GM23338 (cell line): Measurements from ENCODE around the gene POFUT2. TPM values are rescaled to one million over a fixed set of nuclear protein-coding genes. Genes with fewer than 3 reads are reported as not detected.

ENCODE experiments used
- ATAC-seq: fragments of 200-7000 bp; cut with Tn5 transposase; 3 replicates; pipeline ENCODE4 v1.9.1; 2020
- DNase-seq: peaks from one replicate; pipeline ENCODE4 v3.0.0-alpha.2; 2015; ENCODE audit warnings: low spot score
- H2AFZ ChIP-seq: fragments of 200-600 bp; sonication (generic); 2 replicates; pipeline ENCODE4 v1.8.0; 2016; ENCODE audit warnings: antibody characterized with exemption, mild to moderate bottlenecking, moderate library complexity
- H3F3A ChIP-seq: fragments of 200-600 bp; sonication (generic); replicated peaks from 2 replicates; pipeline ENCODE4 v1.8.0; 2017; ENCODE audit warnings: antibody characterized with exemption, mixed run types, low read depth
- H3K27ac ChIP-seq: fragments of 200-600 bp; sonication (generic); 2 replicates; pipeline ENCODE4 v1.6.1; 2016; ENCODE audit warnings: low read depth
- H3K27me3 ChIP-seq: fragments of 200-600 bp; sonication (generic); 2 replicates; pipeline ENCODE4 v1.8.0; 2016; ENCODE audit warnings: mild to moderate bottlenecking, mixed run types, moderate library complexity; ENCODE audit not compliant: insufficient read depth
- H3K36me3 ChIP-seq: fragments of 200-600 bp; sonication (generic); 2 replicates; pipeline ENCODE4 v1.8.0; 2016; ENCODE audit warnings: mild to moderate bottlenecking; ENCODE audit not compliant: insufficient read depth
- H3K4me1 ChIP-seq: fragments of 200-600 bp; sonication (generic); 2 replicates; pipeline ENCODE4 v1.8.0; 2016; ENCODE audit warnings: mild to moderate bottlenecking, moderate library complexity; ENCODE audit not compliant: insufficient read depth
- H3K4me2 ChIP-seq: fragments of 200-600 bp; sonication (generic); 2 replicates; pipeline ENCODE4 v1.7.1; 2017; ENCODE audit warnings: mixed run types
- H3K4me3 ChIP-seq: fragments of 200-600 bp; sonication (generic); 2 replicates; pipeline ENCODE4 v1.6.1; 2016; ENCODE audit warnings: mixed run types
- H3K79me2 ChIP-seq: fragments of 200-600 bp; sonication (generic); replicated peaks from 2 replicates; pipeline ENCODE4 v1.8.0; 2017; ENCODE audit warnings: mild to moderate bottlenecking; ENCODE audit not compliant: insufficient read depth
- H3K9me2 ChIP-seq: fragments of 200-600 bp; sonication (generic); 2 replicates; pipeline ENCODE4 v1.8.0; 2017; ENCODE audit not compliant: insufficient read depth
- H4K20me1 ChIP-seq: fragments of 200-600 bp; sonication (generic); replicated peaks from 2 replicates; pipeline ENCODE4 v1.8.0; 2017; ENCODE audit warnings: mild to moderate bottlenecking; ENCODE audit not compliant: insufficient read depth
- H3K27ac Mint-ChIP-seq: 2 replicates; pipeline ENCODE4 v1.8.0; 2020; ENCODE audit warnings: inconsistent platforms, mild to moderate bottlenecking, moderate library complexity, mixed read lengths
- H3K27me3 Mint-ChIP-seq: 3 replicates; pipeline ENCODE4 v1.8.0; 2022; ENCODE audit warnings: low read depth, mild to moderate bottlenecking, moderate library complexity, mixed read lengths, inconsistent platforms; ENCODE audit not compliant: insufficient read depth, poor library complexity
- H3K36me3 Mint-ChIP-seq: 3 replicates; pipeline ENCODE4 v1.8.0; 2021; ENCODE audit warnings: low read depth, mild to moderate bottlenecking, inconsistent platforms, moderate library complexity, mixed read lengths
- H3K4me1 Mint-ChIP-seq: 3 replicates; pipeline ENCODE4 v1.8.0; 2020; ENCODE audit warnings: mild to moderate bottlenecking, inconsistent platforms, mixed read lengths
- H3K4me3 Mint-ChIP-seq: 3 replicates; pipeline ENCODE4 v1.8.0; 2021; ENCODE audit warnings: moderate library complexity, mild to moderate bottlenecking, inconsistent platforms, mixed read lengths
- H3K9me3 Mint-ChIP-seq: 3 replicates; pipeline ENCODE4 v1.8.0; 2020; ENCODE audit warnings: moderate library complexity, mild to moderate bottlenecking, inconsistent platforms, mixed read lengths
- CREB1 ChIP-seq: fragments of 250-450 bp; sonication (Bioruptor Pico); IDR thresholded peaks from 2 replicates; pipeline ENCODE4 v1.5.0; 2020; ENCODE audit warnings: low read depth, mild to moderate bottlenecking, moderate library complexity
- EZH2phosphoT487 ChIP-seq: fragments of 200-600 bp; sonication (generic); IDR thresholded peaks from one replicate; pipeline ENCODE4 v1.8.1; 2018; ENCODE audit warnings: antibody characterized with exemption; ENCODE audit not compliant: unreplicated experiment
- JUNB ChIP-seq: IDR thresholded peaks from one replicate; pipeline ENCODE4 v1.6.1; 2016; ENCODE audit warnings: antibody characterized with exemption; ENCODE audit not compliant: unreplicated experiment
- NANOG ChIP-seq: IDR thresholded peaks from 2 replicates; pipeline ENCODE4 v1.6.1; 2016; ENCODE audit warnings: antibody characterized with exemption, borderline replicate concordance
- POLR2AphosphoS5 ChIP-seq: IDR thresholded peaks from 2 replicates; pipeline ENCODE4 v1.6.1; 2016; ENCODE audit warnings: antibody characterized with exemption, low read depth
- STAT1 ChIP-seq: IDR thresholded peaks from one replicate; pipeline ENCODE4 v1.6.1; 2016; ENCODE audit warnings: antibody characterized with exemption; ENCODE audit not compliant: unreplicated experiment
- polyA plus RNA-seq: library from polyadenylated mRNA; unstranded; fragments of >200 nt; fragmentation: Nextera tagmentation; extraction: Ambion mirVana; gene quantifications from 2 replicates; pipeline ENCODE4 v1.2.1, GENCODE V29; 2016
- total RNA-seq: library from RNA; depleted of rRNA; stranded (reverse); fragments of >200 nt; shearing (Covaris generic); gene quantifications from 2 replicates; pipeline ENCODE4 v1.2.3, GENCODE V29; 2014
- TF ChIP-seq, protein P1 (sequence below): fragments of 250-450 bp; sonication (Bioruptor Pico); IDR thresholded peaks from 2 replicates; pipeline ENCODE4 v1.5.0; 2020; ENCODE audit warnings: mild to moderate bottlenecking, moderate library complexity

The POFUT2 gene
- total and polyA plus RNA-seq, 2 experiments from 2014 or later: 12.1 to 34.5 TPM

GRCh38 chr21:45224189-45224938 is 63.3 kb downstream of the POFUT2 start:
- no peak for ATAC-seq
- no peaks in the 10 kb centered on the region for H3K36me3 ChIP-seq
- H3F3A ChIP-seq: no peaks in the 10 kb centered on the region
- no peaks in the 10 kb centered on the region for H3K27me3 ChIP-seq
- no peak overlapping the region for H3K4me3 Mint-ChIP-seq
- H3K4me2 ChIP-seq: no peak overlapping the region
- TF ChIP-seq, protein P1, sequence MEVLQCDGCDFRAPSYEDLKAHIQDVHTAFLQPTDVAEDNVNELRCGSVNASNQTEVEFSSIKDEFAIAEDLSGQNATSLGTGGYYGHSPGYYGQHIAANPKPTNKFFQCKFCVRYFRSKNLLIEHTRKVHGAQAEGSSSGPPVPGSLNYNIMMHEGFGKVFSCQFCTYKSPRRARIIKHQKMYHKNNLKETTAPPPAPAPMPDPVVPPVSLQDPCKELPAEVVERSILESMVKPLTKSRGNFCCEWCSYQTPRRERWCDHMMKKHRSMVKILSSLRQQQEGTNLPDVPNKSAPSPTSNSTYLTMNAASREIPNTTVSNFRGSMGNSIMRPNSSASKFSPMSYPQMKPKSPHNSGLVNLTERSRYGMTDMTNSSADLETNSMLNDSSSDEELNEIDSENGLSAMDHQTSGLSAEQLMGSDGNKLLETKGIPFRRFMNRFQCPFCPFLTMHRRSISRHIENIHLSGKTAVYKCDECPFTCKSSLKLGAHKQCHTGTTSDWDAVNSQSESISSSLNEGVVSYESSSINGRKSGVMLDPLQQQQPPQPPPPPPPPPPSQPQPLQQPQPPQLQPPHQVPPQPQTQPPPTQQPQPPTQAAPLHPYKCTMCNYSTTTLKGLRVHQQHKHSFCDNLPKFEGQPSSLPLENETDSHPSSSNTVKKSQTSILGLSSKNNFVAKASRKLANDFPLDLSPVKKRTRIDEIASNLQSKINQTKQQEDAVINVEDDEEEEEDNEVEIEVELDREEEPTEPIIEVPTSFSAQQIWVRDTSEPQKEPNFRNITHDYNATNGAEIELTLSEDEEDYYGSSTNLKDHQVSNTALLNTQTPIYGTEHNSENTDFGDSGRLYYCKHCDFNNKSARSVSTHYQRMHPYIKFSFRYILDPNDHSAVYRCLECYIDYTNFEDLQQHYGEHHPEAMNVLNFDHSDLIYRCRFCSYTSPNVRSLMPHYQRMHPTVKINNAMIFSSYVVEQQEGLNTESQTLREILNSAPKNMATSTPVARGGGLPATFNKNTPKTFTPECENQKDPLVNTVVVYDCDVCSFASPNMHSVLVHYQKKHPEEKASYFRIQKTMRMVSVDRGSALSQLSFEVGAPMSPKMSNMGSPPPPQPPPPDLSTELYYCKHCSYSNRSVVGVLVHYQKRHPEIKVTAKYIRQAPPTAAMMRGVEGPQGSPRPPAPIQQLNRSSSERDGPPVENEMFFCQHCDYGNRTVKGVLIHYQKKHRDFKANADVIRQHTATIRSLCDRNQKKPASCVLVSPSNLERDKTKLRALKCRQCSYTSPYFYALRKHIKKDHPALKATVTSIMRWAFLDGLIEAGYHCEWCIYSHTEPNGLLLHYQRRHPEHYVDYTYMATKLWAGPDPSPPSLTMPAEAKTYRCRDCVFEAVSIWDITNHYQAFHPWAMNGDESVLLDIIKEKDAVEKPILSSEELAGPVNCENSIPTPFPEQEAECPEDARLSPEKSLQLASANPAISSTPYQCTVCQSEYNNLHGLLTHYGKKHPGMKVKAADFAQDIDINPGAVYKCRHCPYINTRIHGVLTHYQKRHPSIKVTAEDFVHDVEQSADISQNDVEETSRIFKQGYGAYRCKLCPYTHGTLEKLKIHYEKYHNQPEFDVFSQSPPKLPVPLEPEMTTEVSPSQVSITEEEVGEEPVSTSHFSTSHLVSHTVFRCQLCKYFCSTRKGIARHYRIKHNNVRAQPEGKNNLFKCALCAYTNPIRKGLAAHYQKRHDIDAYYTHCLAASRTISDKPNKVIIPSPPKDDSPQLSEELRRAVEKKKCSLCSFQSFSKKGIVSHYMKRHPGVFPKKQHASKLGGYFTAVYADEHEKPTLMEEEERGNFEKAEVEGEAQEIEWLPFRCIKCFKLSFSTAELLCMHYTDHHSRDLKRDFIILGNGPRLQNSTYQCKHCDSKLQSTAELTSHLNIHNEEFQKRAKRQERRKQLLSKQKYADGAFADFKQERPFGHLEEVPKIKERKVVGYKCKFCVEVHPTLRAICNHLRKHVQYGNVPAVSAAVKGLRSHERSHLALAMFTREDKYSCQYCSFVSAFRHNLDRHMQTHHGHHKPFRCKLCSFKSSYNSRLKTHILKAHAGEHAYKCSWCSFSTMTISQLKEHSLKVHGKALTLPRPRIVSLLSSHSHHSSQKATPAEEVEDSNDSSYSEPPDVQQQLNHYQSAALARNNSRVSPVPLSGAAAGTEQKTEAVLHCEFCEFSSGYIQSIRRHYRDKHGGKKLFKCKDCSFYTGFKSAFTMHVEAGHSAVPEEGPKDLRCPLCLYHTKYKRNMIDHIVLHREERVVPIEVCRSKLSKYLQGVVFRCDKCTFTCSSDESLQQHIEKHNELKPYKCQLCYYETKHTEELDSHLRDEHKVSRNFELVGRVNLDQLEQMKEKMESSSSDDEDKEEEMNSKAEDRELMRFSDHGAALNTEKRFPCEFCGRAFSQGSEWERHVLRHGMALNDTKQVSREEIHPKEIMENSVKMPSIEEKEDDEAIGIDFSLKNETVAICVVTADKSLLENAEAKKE (CRISPR knock-in tag): no peak
- no peak for TF ChIP-seq POLR2AphosphoS5
- no peak for TF ChIP-seq EZH2phosphoT487
- TF ChIP-seq STAT1: no peak
- no peak for TF ChIP-seq NANOG
- no peak for TF ChIP-seq JUNB
- TF ChIP-seq CREB1: no peak
- peaks cover 5% of the 10 kb centered on the region for H3K27me3 Mint-ChIP-seq
- no peaks in the 10 kb centered on the region for H3K9me3 Mint-ChIP-seq
- no peaks in the 10 kb centered on the region for H3K79me2 ChIP-seq
- no peak overlapping the region for H3K27ac ChIP-seq
- no peaks in the 10 kb centered on the region for H4K20me1 ChIP-seq
- H3K36me3 Mint-ChIP-seq: no peaks in the 10 kb centered on the region
- H3K27ac Mint-ChIP-seq: no peak overlapping the region
- no peak for DNase-seq
- no peaks in the 10 kb centered on the region for H3K9me2 ChIP-seq
- H3K4me1 ChIP-seq: 0 out of 2 replicates have a peak, but pooled peaks cover 6% of the 10 kb centered on the region
- peaks cover 5% of the 10 kb centered on the region; the same call in 2 of the 3 replicates for H3K4me1 Mint-ChIP-seq
- no peak overlapping the region for H3K4me3 ChIP-seq
- no peak overlapping the region for H2AFZ ChIP-seq
